H1 (cell line): ENCODE data around the gene MAD2L2. TPM values are rescaled to one million over a fixed set of nuclear protein-coding genes. Genes with fewer than 3 reads are reported as not detected.

Experiments
- CTCF ChIA-PET: fragments of 300-600 bp; sonication (Branson Sonifier 250); formaldehyde crosslinking; loops from one replicate; lab custom pipeline; 2021; ENCODE audit not compliant: partially characterized antibody; lab: Charles Lee
- POLR2A ChIA-PET: fragments of 300-600 bp; sonication (Branson Sonifier 250); formaldehyde crosslinking; loops from one replicate; lab custom pipeline; 2021; ENCODE audit warnings: inconsistent platforms; ENCODE audit not compliant: partially characterized antibody; lab: Charles Lee
- DNase-seq, 2 experiments: peaks; one replicate each; pipeline versions ENCODE4 v3.0.0 to v3.0.0-alpha.2; 2010 to 2022; ENCODE audit warnings: low spot score in 2 of 2, low read depth in 1 of 2, mixed read lengths in 1 of 2
- FAIRE-seq: peaks from 2 replicates; lab custom pipeline; 2011; peaks lifted over from hg19 to GRCh38; lab: Jason Lieb, UNC
- H2AFZ ChIP-seq: 2 replicates; pipeline ENCODE4 v1.8.1; 2012; ENCODE audit warnings: low read length, inconsistent platforms
- H2AK5ac ChIP-seq: 2 replicates; pipeline ENCODE4 v1.6.1; 2013; ENCODE audit warnings: low read depth, low read length
- H2BK120ac ChIP-seq: replicated peaks from 2 replicates; pipeline ENCODE3; 2013; ENCODE audit warnings: low read depth, low read length, inconsistent platforms
- H2BK12ac ChIP-seq: 2 replicates; pipeline ENCODE4 v1.6.1; 2013; ENCODE audit warnings: low read depth, low read length
- H2BK15ac ChIP-seq: 2 replicates; pipeline ENCODE4 v1.6.1; 2013; ENCODE audit warnings: low read length
- H2BK20ac ChIP-seq: 2 replicates; pipeline ENCODE4 v1.6.1; 2013; ENCODE audit warnings: low read length
- H2BK5ac ChIP-seq: 2 replicates; pipeline ENCODE4 v1.6.1; 2013; ENCODE audit warnings: low read depth, low read length
- H3K14ac ChIP-seq: 2 replicates; pipeline ENCODE4 v1.6.1; 2013; ENCODE audit warnings: inconsistent platforms; ENCODE audit not compliant: insufficient read length
- H3K18ac ChIP-seq: 2 replicates; pipeline ENCODE4 v1.6.1; 2013; ENCODE audit warnings: low read length; ENCODE audit errors: extremely low read depth
- H3K23ac ChIP-seq: 2 replicates; pipeline ENCODE4 v1.6.1; 2013; ENCODE audit warnings: inconsistent platforms; ENCODE audit not compliant: insufficient read length
- H3K23me2 ChIP-seq: 2 replicates; pipeline ENCODE4 v1.6.1; 2013; ENCODE audit warnings: low read depth, low read length
- H3K27ac ChIP-seq: 2 replicates; pipeline ENCODE4 v1.6.1; 2011; ENCODE audit warnings: low read depth, low read length, inconsistent platforms
- H3K27me3 ChIP-seq, 4 experiments: replicated peaks in 1 of 4; 1 replicate in 1 of 4; 2 replicates in 3 of 4; pipeline versions ENCODE4 v1.6.1 to v1.8.1; 2011 to 2013; ENCODE audit warnings: low read length in 3 of 4, mild to moderate bottlenecking in 3 of 4, inconsistent platforms in 2 of 4, mixed read lengths in 2 of 4, moderate library complexity in 1 of 4; ENCODE audit not compliant: control insufficient read depth in 3 of 4, insufficient read depth in 3 of 4; ENCODE audit errors: extremely low read depth in 1 of 4
- H3K36me3 ChIP-seq, 4 experiments: 2 replicates each; pipeline versions ENCODE4 v1.6.1 to v1.8.1; 2011 to 2013; ENCODE audit warnings: mild to moderate bottlenecking in 4 of 4, low read length in 3 of 4, moderate library complexity in 2 of 4, control low read depth in 1 of 4, inconsistent platforms in 1 of 4; ENCODE audit not compliant: insufficient read depth in 4 of 4, control insufficient read depth in 2 of 4
- H3K4ac ChIP-seq: replicated peaks from 2 replicates; pipeline ENCODE3; 2013; ENCODE audit warnings: low read length, low read depth, mixed read lengths, inconsistent platforms; ENCODE audit not compliant: insufficient read length
- H3K4me1 ChIP-seq, 4 experiments: replicated peaks in 1 of 4; 1 replicate in 1 of 4; 2 replicates in 3 of 4; pipeline versions ENCODE4 v1.6.1 to v1.8.1; 2011 to 2013; ENCODE audit warnings: low read length in 3 of 4, inconsistent platforms in 2 of 4, mixed read lengths in 1 of 4; ENCODE audit not compliant: insufficient read depth in 4 of 4, control insufficient read depth in 3 of 4
- H3K4me2 ChIP-seq, 2 experiments: 2 replicates each; pipeline versions ENCODE4 v1.6.1 to v1.8.1; 2011 to 2013; ENCODE audit warnings: low read depth in 2 of 2, low read length in 2 of 2, control low read depth in 1 of 2, inconsistent platforms in 1 of 2, mild to moderate bottlenecking in 1 of 2; ENCODE audit not compliant: insufficient read depth in 1 of 2
- H3K4me3 ChIP-seq, 4 experiments: fragments of 200-600, 300-600 bp in 1 of 4; sonication (generic), shearing (Covaris generic), sonication (Bioruptor Twin) in 1 of 4; 2 replicates each; pipeline versions ENCODE4 v1.5.1 to v1.8.1; 2011 to 2016; ENCODE audit warnings: low read length in 4 of 4, low read depth in 3 of 4, control low read depth in 2 of 4, inconsistent platforms in 2 of 4, mild to moderate bottlenecking in 2 of 4, mixed read lengths in 1 of 4, moderate library complexity in 1 of 4; ENCODE audit not compliant: insufficient read depth in 2 of 4; ENCODE audit errors: extremely low read depth in 1 of 4
- H3K56ac ChIP-seq: replicated peaks from 2 replicates; pipeline ENCODE3; 2013; ENCODE audit warnings: low read depth, mild to moderate bottlenecking, mixed read lengths, low read length, inconsistent platforms; ENCODE audit not compliant: insufficient read length
- H3K79me1 ChIP-seq: 2 replicates; pipeline ENCODE4 v1.6.1; 2013; ENCODE audit warnings: low read depth, low read length, control low read depth
- H3K79me2 ChIP-seq, 2 experiments: 2 replicates each; pipeline versions ENCODE4 v1.6.1 to v1.8.1; 2012 to 2013; ENCODE audit warnings: low read length in 2 of 2, mild to moderate bottlenecking in 2 of 2, inconsistent platforms in 1 of 2; ENCODE audit not compliant: insufficient read depth in 2 of 2, control insufficient read depth in 1 of 2
- H3K9ac ChIP-seq, 4 experiments: replicated peaks in 1 of 4; 1 replicate in 1 of 4; 2 replicates in 3 of 4; pipeline versions ENCODE4 v1.6.1 to v1.8.1; 2011 to 2013; ENCODE audit warnings: low read depth in 3 of 4, low read length in 3 of 4, control low read depth in 2 of 4, mild to moderate bottlenecking in 2 of 4, moderate library complexity in 2 of 4, inconsistent platforms in 1 of 4; ENCODE audit errors: extremely low read depth in 1 of 4
- H3K9me3 ChIP-seq, 2 experiments: 2 replicates each; pipeline versions ENCODE4 v1.6.1 to v1.8.1; 2012 to 2013; ENCODE audit warnings: mild to moderate bottlenecking in 2 of 2, moderate library complexity in 2 of 2, control low read depth in 1 of 2, inconsistent platforms in 1 of 2, low read depth in 1 of 2, low read length in 1 of 2, mixed read lengths in 1 of 2; ENCODE audit not compliant: insufficient read depth in 2 of 2
- H4K20me1 ChIP-seq, 2 experiments: replicated peaks in 1 of 2; 2 replicates each; pipeline versions ENCODE3 to v1.8.1; 2011 to 2013; ENCODE audit warnings: inconsistent platforms in 2 of 2, low read length in 2 of 2, mild to moderate bottlenecking in 1 of 2; ENCODE audit not compliant: insufficient read depth in 2 of 2, control insufficient read depth in 1 of 2
- H4K5ac ChIP-seq: 2 replicates; pipeline ENCODE4 v1.6.1; 2013; ENCODE audit warnings: low read length, low read depth, mixed read lengths, inconsistent platforms; ENCODE audit not compliant: insufficient read length
- H4K8ac ChIP-seq: 2 replicates; pipeline ENCODE4 v1.8.0; 2013; ENCODE audit warnings: mild to moderate bottlenecking, moderate library complexity, low read length, inconsistent platforms; ENCODE audit not compliant: insufficient read depth; ENCODE audit errors: extremely low read depth
- H4K91ac ChIP-seq: replicated peaks from 2 replicates; pipeline ENCODE3; 2013; ENCODE audit warnings: low read length, mixed read lengths, inconsistent platforms; ENCODE audit not compliant: insufficient read length
- ASH2L ChIP-seq: fragments of 200-600, 300-600 bp; sonication (generic); IDR thresholded peaks from one replicate; pipeline ENCODE4 v1.7.1; 2017; ENCODE audit warnings: low read length
- BCL11A ChIP-seq, 2 experiments: IDR thresholded peaks; one replicate each; pipeline ENCODE4 v1.6.1; 2011; ENCODE audit warnings: low read depth in 2 of 2, low read length in 2 of 2, mild to moderate bottlenecking in 2 of 2
- CTBP2 ChIP-seq: IDR thresholded peaks from 2 replicates; pipeline ENCODE4 v1.7.0; 2011; ENCODE audit warnings: borderline replicate concordance, mild to moderate bottlenecking, moderate library complexity, mixed read lengths, low read length; ENCODE audit not compliant: insufficient read depth, insufficient read length
- TCF12 ChIP-seq: IDR thresholded peaks from 2 replicates; pipeline ENCODE4 v1.6.1; 2011; ENCODE audit warnings: low read depth, mild to moderate bottlenecking, low read length
- ZNF274 ChIP-seq: IDR thresholded peaks from 2 replicates; pipeline ENCODE4 v1.7.0; 2012; ENCODE audit warnings: low read length, borderline replicate concordance; ENCODE audit errors: extremely low read depth
- WGBS, 2 experiments: shearing (Covaris generic) in 1 of 2; methylation state at CpG; one replicate each; pipeline versions ENCODE4 v1.1.6 to v1.1.7; 2013 to 2015; ENCODE audit warnings: low lambda C conversion rate in 2 of 2, mixed read lengths in 2 of 2, inconsistent platforms in 1 of 2, low coverage in 1 of 2, missing lambda C conversion rate in 1 of 2; ENCODE audit not compliant: insufficient replicate concordance in 2 of 2, insufficient coverage in 1 of 2, insufficient read length in 1 of 2; ENCODE audit errors: extremely low coverage in 1 of 2, missing lambda C conversion rate in 1 of 2; 5-methylcytosine and 5-hydroxymethylcytosine counted together
- polyA plus RNA-seq, 7 experiments: library from polyadenylated mRNA; depleted of rRNA in 3 of 7; stranded (reverse) in 5 of 7; unstranded in 2 of 7; fragments of >200 nt in 5 of 7; fragments of 200-250 nt in 2 of 7; gene quantifications; 1 replicate in 5 of 7; 2 replicates in 1 of 7; 4 replicates in 1 of 7; pipeline versions ENCODE4 v1.2.1 to v1.2.3, GENCODE V29; 2011 to 2013; ENCODE audit warnings: missing spikeins in 2 of 7, mixed read lengths in 2 of 7
- total RNA-seq: library from RNA; stranded (reverse); fragmentation: NEBNext Ultra II Directional; extraction: Animal tissue kit (Norgen Biotek cat#: 25700); gene quantifications from 2 replicates; pipeline ENCODE4 v1.2.1, GENCODE V29; 2021

MAD2L2 gene
- total and polyA plus RNA-seq, 2 of the 8 experiments (the other 6 are each of a cell fraction or from before 2014, with no cell fraction given), result 310 to 469 TPM

DNA sequence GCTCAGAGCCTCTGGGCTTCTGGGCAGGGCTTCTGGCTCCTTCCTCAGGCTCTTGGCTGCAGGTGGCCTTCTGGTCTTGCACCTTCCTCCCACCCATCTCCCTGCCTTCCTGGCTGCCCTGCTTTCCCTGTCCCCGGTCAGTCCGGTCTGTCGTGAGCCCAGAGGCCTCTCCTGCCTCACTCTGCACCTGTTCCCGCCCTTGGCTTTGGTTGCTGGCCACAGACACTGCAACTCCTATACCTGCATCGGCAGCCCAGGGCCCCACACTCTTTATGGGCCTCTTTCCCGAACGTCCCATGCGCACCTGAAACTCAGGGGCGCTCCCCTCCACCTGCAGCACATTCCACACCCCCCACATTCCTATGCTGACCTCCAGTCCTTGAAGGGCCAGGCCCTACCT is 34.6 kb downstream of the MAD2L2 start:
- CTCF ChIA-PET, result interaction anchor here (0.6 to 6.3 kb wide), 42 partner anchors 10 to 405 kb away, joined by 3 to 66 read pairs (median 4); partner anchors contain the start of genes DISP3 and FBXO6
- no peak for FAIRE-seq
- POLR2A ChIA-PET, result interaction anchor here (1.0 to 1.2 kb wide), 3 partner anchors 9 to 306 kb away, joined by 3 read pairs; no protein-coding TSS in a partner anchor

More for the DNA sequence above, 34.6 kb downstream of the MAD2L2 start:
- no peak overlapping the region for H4K5ac ChIP-seq
- peaks cover 6 to 21% (median 17%) of the 10 kb centered on the region in 4 experiments for H3K4me1 ChIP-seq
- H3K27me3 ChIP-seq, result 0 out of 7 replicates have a peak, but pooled peaks cover 0 to 3% (median 0%) of the 10 kb centered on the region in 4 experiments
- H3K27ac ChIP-seq, result no peak overlapping the region
- no peak overlapping the region for H3K4ac ChIP-seq
- no peak overlapping the region for H3K23ac ChIP-seq
- H2BK12ac ChIP-seq, result no peak overlapping the region
- H3K36me3 ChIP-seq, result no peaks in the 10 kb centered on the region; a peak in 1 of 8 replicates
- no peak overlapping the region for H3K14ac ChIP-seq
- H3K56ac ChIP-seq, result no peak overlapping the region
- no peak for DNase-seq
- no peak overlapping the region for H2AK5ac ChIP-seq
- H2BK20ac ChIP-seq, result no peak overlapping the region
- H3K9ac ChIP-seq, result no peak overlapping the region
- H2BK15ac ChIP-seq, result no peak overlapping the region
- WGBS, 2 experiments, result 87% methylated on average over 9 of the region's 9 CpGs; no CpG with 5 or more reads in 1 of the 2 experiments
- no peaks in the 10 kb centered on the region for H3K79me2 ChIP-seq
- no peak overlapping the region for H4K91ac ChIP-seq
- no peak overlapping the region for H4K8ac ChIP-seq
- H3K4me3 ChIP-seq, result no peak overlapping the region
- H3K4me2 ChIP-seq, result no peak overlapping the region
- no peaks in the 10 kb centered on the region for H3K9me3 ChIP-seq
- H3K79me1 ChIP-seq, result no peaks in the 10 kb centered on the region
- H2BK120ac ChIP-seq, result no peak overlapping the region
- no peak overlapping the region for H2BK5ac ChIP-seq
- H2AFZ ChIP-seq, result no peak overlapping the region
- no peak overlapping the region for H3K18ac ChIP-seq
- H3K23me2 ChIP-seq, result no peaks in the 10 kb centered on the region; the same call in 1 of the 2 replicates
- peaks cover 1 to 9% of the 10 kb centered on the region in 2 experiments for H4K20me1 ChIP-seq
- TF ChIP-seq ASH2L, result no peak
- no peak for TF ChIP-seq CTBP2
- no peak for TF ChIP-seq BCL11A (IDR thresholded peaks at IDR 0.05; ENCODE audit: low read depth in 2 of 2, low read length in 2 of 2)
- no peak for TF ChIP-seq TCF12
- TF ChIP-seq ZNF274, result no peak
